HEK293T (cell line): ENCODE measurements around the gene ALPK1.

Source experiments
- ARNT ChIP-seq: fragments of 450-650 bp; IDR thresholded peaks from 2 replicates; pipeline ENCODE4 v1.6.1; 2017; ENCODE audit warnings: mild to moderate bottlenecking
- BHLHE40 ChIP-seq: fragments of 450-650 bp; IDR thresholded peaks from 2 replicates; pipeline ENCODE4 v1.6.1; 2016; ENCODE audit warnings: mild to moderate bottlenecking, moderate library complexity, borderline replicate concordance
- ELF4 ChIP-seq: fragments of 450-650 bp; IDR thresholded peaks from 2 replicates; pipeline ENCODE4 v1.6.1; 2017; ENCODE audit warnings: antibody characterized with exemption
- FOXK2 ChIP-seq: fragments of 450-650 bp; IDR thresholded peaks from 2 replicates; pipeline ENCODE4 v1.6.1; 2016; ENCODE audit warnings: mild to moderate bottlenecking
- FOXM1 ChIP-seq: fragments of 450-650 bp; IDR thresholded peaks from 2 replicates; pipeline ENCODE4 v1.6.1; 2017; ENCODE audit warnings: mild to moderate bottlenecking, borderline replicate concordance
- HDGF ChIP-seq: fragments of 450-650 bp; IDR thresholded peaks from 2 replicates; pipeline ENCODE4 v1.6.1; 2017; ENCODE audit warnings: antibody characterized with exemption, borderline replicate concordance
- L3MBTL2 ChIP-seq: fragments of 450-650 bp; conservative IDR thresholded peaks from 2 replicates; pipeline ENCODE4 v1.6.1; 2016; ENCODE audit warnings: mild to moderate bottlenecking
- LEF1 ChIP-seq: fragments of 450-650 bp; IDR thresholded peaks from 2 replicates; pipeline ENCODE4 v1.6.1; 2017; ENCODE audit warnings: mild to moderate bottlenecking, borderline replicate concordance
- NFRKB ChIP-seq: fragments of 450-650 bp; IDR thresholded peaks from 2 replicates; pipeline ENCODE4 v1.6.1; 2016; ENCODE audit warnings: mild to moderate bottlenecking, moderate library complexity
- SP1 ChIP-seq: fragments of 450-650 bp; IDR thresholded peaks from 2 replicates; pipeline ENCODE4 v1.6.1; 2017
- SUZ12 ChIP-seq: fragments of 450-650 bp; IDR thresholded peaks from 2 replicates; pipeline ENCODE4 v1.6.1; 2016; ENCODE audit warnings: mild to moderate bottlenecking
- TARDBP ChIP-seq: fragments of 450-650 bp; IDR thresholded peaks from 2 replicates; pipeline ENCODE4 v1.6.1; 2016
- ZNF384 ChIP-seq: fragments of 450-650 bp; IDR thresholded peaks from 2 replicates; pipeline ENCODE4 v1.6.1; 2016
- TF ChIP-seq, protein P1 (sequence below): fragments of 450-650 bp; IDR thresholded peaks from 2 replicates; pipeline ENCODE4 v1.6.1; 2016

GRCh38 chr4:112277220-112277619, 19.9 kb upstream of the ALPK1 start:
- TF ChIP-seq SP1: no peak
- no peak for TF ChIP-seq ELF4
- TF ChIP-seq TARDBP: no peak
- no peak for TF ChIP-seq BHLHE40
- TF ChIP-seq, protein P1, sequence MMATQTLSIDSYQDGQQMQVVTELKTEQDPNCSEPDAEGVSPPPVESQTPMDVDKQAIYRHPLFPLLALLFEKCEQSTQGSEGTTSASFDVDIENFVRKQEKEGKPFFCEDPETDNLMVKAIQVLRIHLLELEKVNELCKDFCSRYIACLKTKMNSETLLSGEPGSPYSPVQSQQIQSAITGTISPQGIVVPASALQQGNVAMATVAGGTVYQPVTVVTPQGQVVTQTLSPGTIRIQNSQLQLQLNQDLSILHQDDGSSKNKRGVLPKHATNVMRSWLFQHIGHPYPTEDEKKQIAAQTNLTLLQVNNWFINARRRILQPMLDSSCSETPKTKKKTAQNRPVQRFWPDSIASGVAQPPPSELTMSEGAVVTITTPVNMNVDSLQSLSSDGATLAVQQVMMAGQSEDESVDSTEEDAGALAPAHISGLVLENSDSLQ: no peak
- no peak for TF ChIP-seq ZNF384
- no peak for TF ChIP-seq FOXM1
- TF ChIP-seq LEF1: no peak
- TF ChIP-seq ARNT: no peak
- no peak for TF ChIP-seq FOXK2
- no peak for TF ChIP-seq SUZ12
- TF ChIP-seq NFRKB: no peak
- TF ChIP-seq HDGF: no peak
- TF ChIP-seq L3MBTL2: no peak
